Measurements from ENCODE around the gene AP5S1. TPM values are rescaled to one million over a fixed set of nuclear protein-coding genes. Genes with fewer than 3 reads are reported as not detected.
A peak's percentile ranks its signal among the peaks of the same experiment; 100 is the strongest.

The AP5S1 gene
- total RNA-seq, 1 experiment from 2014 or later = 18.3 TPM

GRCh38 chr20:3869839-3870634 is 49.7 kb downstream of the AP5S1 start:
- no peaks in the 10 kb centered on the region; the same call in 1 of the 2 replicates for H4K20me1 ChIP-seq (ENCODE audit: insufficient read depth)
- H3K9me3 ChIP-seq (ENCODE audit: insufficient read depth, low read depth) = no peaks in the 10 kb centered on the region
- peak in 1 of 2 experiments; percentile 49 for DNase-seq
- H3K4me1 ChIP-seq (replicated peaks; ENCODE audit: insufficient read depth) = peaks cover 18% of the 10 kb centered on the region
- no TSS peak for BruUV-seq (replicated peaks)
- intact Hi-C loops (cut with micrococcal nuclease; ENCODE audit: unreplicated experiment) = no loop called here
- peak overlapping the region; percentile 38; the same call in 1 of the 2 replicates for H3K27ac ChIP-seq
- no peaks in the 10 kb centered on the region for H3K27me3 ChIP-seq (ENCODE audit: insufficient read depth, low read depth)
- H3K4me2 ChIP-seq = no peak overlapping the region
- POLR2A ChIA-PET (ENCODE audit: unreplicated experiment) = interaction anchor here (0.6 kb wide), 2 partner anchors 222 to 250 kb away, joined by 3 to 4 read pairs; no protein-coding TSS in a partner anchor
- no peak overlapping the region for H3K4me3 ChIP-seq
- no peak overlapping the region for H2AFZ ChIP-seq
- no peaks in the 10 kb centered on the region; the same call in 1 of the 2 replicates for H3K36me3 ChIP-seq (ENCODE audit: low read depth)
- H3F3A ChIP-seq (ENCODE audit: insufficient read depth, low read depth) = peaks cover 16% of the 10 kb centered on the region
- H3K79me2 ChIP-seq (ENCODE audit: low read depth) = no peaks in the 10 kb centered on the region
- TF ChIP-seq EZH2 (IDR thresholded peaks at IDR 0.05; ENCODE audit: low read depth) (no peak), CTCF (conservative IDR thresholded peaks at IDR 0.05) (no peak)
- H3K9me2 ChIP-seq (ENCODE audit: insufficient read depth) = no peaks in the 10 kb centered on the region
- CTCF ChIA-PET = no interaction called here

GRCh38 chr20:3871550-3872265 is 51.4 kb downstream of the AP5S1 start:
- Histone ChIP-seq H3K4me3 (no peak overlapping the region), H3K9me3 (ENCODE audit: insufficient read depth, low read depth) (no peaks in the 10 kb centered on the region), H3K27ac (peak overlapping the region; percentile 40), H3K9me2 (ENCODE audit: insufficient read depth) (no peaks in the 10 kb centered on the region), H3F3A (ENCODE audit: insufficient read depth, low read depth) (peaks cover 30% of the 10 kb centered on the region), H3K27me3 (ENCODE audit: insufficient read depth, low read depth) (no peaks in the 10 kb centered on the region), H2AFZ (no peak overlapping the region), H3K4me1 (replicated peaks; ENCODE audit: insufficient read depth) (peaks cover 18% of the 10 kb centered on the region), H3K79me2 (ENCODE audit: low read depth) (no peaks in the 10 kb centered on the region), H3K4me2 (peak overlapping the region; percentile 44), H3K36me3 (ENCODE audit: low read depth) (no peaks in the 10 kb centered on the region; the same call in 1 of the 2 replicates), H4K20me1 (ENCODE audit: insufficient read depth) (no peaks in the 10 kb centered on the region; the same call in 1 of the 2 replicates)
- intact Hi-C loops (cut with micrococcal nuclease; ENCODE audit: unreplicated experiment) = no loop called here
- CTCF ChIA-PET = interaction anchor here (0.5 kb wide), 1 partner anchor 127 kb away, joined by 6 read pairs; no protein-coding TSS in a partner anchor
- POLR2A ChIA-PET (ENCODE audit: unreplicated experiment) = interaction anchor here (0.6 to 0.7 kb wide), 2 partner anchors 45 to 643 kb away, joined by 5 read pairs; no protein-coding TSS in a partner anchor
- no TSS peak for BruUV-seq (replicated peaks)
- no peak for TF ChIP-seq CTCF (conservative IDR thresholded peaks at IDR 0.05)
- no peak for TF ChIP-seq EZH2 (IDR thresholded peaks at IDR 0.05; ENCODE audit: low read depth)
- peak; percentile 38 to 88 for DNase-seq

- POLR2A ChIA-PET (ENCODE audit: unreplicated experiment) = interaction anchor here (0.7 kb wide), 1 partner anchor 30 kb away, joined by 3 read pairs; no protein-coding TSS in a partner anchor
- H3K27ac ChIP-seq = no peak overlapping the region
- H3K4me1 ChIP-seq (replicated peaks; ENCODE audit: insufficient read depth) = peaks cover 18% of the 10 kb centered on the region
- no TSS peak for BruUV-seq (replicated peaks)
- CTCF ChIA-PET = no interaction called here
- TF ChIP-seq CTCF (conservative IDR thresholded peaks at IDR 0.05) (no peak), EZH2 (IDR thresholded peaks at IDR 0.05; ENCODE audit: low read depth) (no peak)
- H2AFZ ChIP-seq = no peak overlapping the region
- intact Hi-C loops (cut with micrococcal nuclease; ENCODE audit: unreplicated experiment) = no loop called here
- H3K9me3 ChIP-seq (ENCODE audit: insufficient read depth, low read depth) = no peaks in the 10 kb centered on the region
- H3K4me2 ChIP-seq = no peak overlapping the region
- H4K20me1 ChIP-seq (ENCODE audit: insufficient read depth) = no peaks in the 10 kb centered on the region; the same call in 1 of the 2 replicates
- no peaks in the 10 kb centered on the region; the same call in 1 of the 2 replicates for H3K36me3 ChIP-seq (ENCODE audit: low read depth)
- H3K9me2 ChIP-seq (ENCODE audit: insufficient read depth) = no peaks in the 10 kb centered on the region
- no peaks in the 10 kb centered on the region for H3K27me3 ChIP-seq (ENCODE audit: insufficient read depth, low read depth)
- no peak for DNase-seq
- H3K79me2 ChIP-seq (ENCODE audit: low read depth) = no peaks in the 10 kb centered on the region
- H3K4me3 ChIP-seq = no peak overlapping the region
- H3F3A ChIP-seq (ENCODE audit: insufficient read depth, low read depth) = peaks cover 29% of the 10 kb centered on the region
These were observed 53.2 kb downstream of the AP5S1 start for GRCh38 chr20:3873507-3873906.

Measured in PC-9 (cell line).